ENCODE measurements around the gene MCOLN3. TPM values are rescaled to one million over a fixed set of nuclear protein-coding genes. Genes with fewer than 3 reads are reported as not detected.

Gene MCOLN3
- total RNA-seq, 2 donors from 2014 or later = 15.8 to 17.5 TPM

- no peak overlapping the region for H3K27ac ChIP-seq
- ATAC-seq (no peak), DNase-seq (no peak)
- H3K27me3 ChIP-seq = no peaks in the 10 kb centered on the region
- WGBS, 2 donors = 73 to 74% methylated on average over 3 of the region's 3 CpGs
- H3K36me3 ChIP-seq (replicated peaks in 1 of 2; ENCODE audit: insufficient read depth in 1 of 2, low read depth in 2 of 2) = no peaks in the 10 kb centered on the region
- TF ChIP-seq POLR2A (IDR thresholded peaks at IDR 0.05) (no peak), CTCF (IDR thresholded peaks at IDR 0.05) (no peak)
- H3K9me3 ChIP-seq = no peaks in the 10 kb centered on the region
- intact Hi-C loops (cut with DNase I) = loop anchor here (10.0 kb wide), 1 partner anchor 53 kb away; no protein-coding TSS in a partner anchor
- no peak overlapping the region for H3K4me3 ChIP-seq
- no peaks in the 10 kb centered on the region for H3K4me1 ChIP-seq
Observed at GRCh38 chr1:85028151-85028550, 20.1 kb downstream of the MCOLN3 start.

- Histone ChIP-seq H3K4me1 (no peaks in the 10 kb centered on the region), H3K27ac (no peak overlapping the region), H3K36me3 (replicated peaks in 1 of 2; ENCODE audit: insufficient read depth in 1 of 2, low read depth in 2 of 2) (no peaks in the 10 kb centered on the region), H3K27me3 (no peaks in the 10 kb centered on the region), H3K4me3 (no peak overlapping the region), H3K9me3 (no peaks in the 10 kb centered on the region)
- no peak for TF ChIP-seq CTCF (IDR thresholded peaks at IDR 0.05)
- TF ChIP-seq POLR2A (IDR thresholded peaks at IDR 0.05) = no peak
- WGBS, 2 donors = 81 to 90% methylated on average over 5 of the region's 5 CpGs
- DNase-seq (no peak), ATAC-seq (no peak)
- intact Hi-C loops (cut with DNase I) = loop anchor here (10.0 kb wide), 1 partner anchor 53 kb away; no protein-coding TSS in a partner anchor
Observed at GRCh38 chr1:85027242-85027983, 20.9 kb downstream of the MCOLN3 start.

- WGBS, 2 donors = 58 to 64% methylated on average over 1 of the region's 1 CpG
- H3K36me3 ChIP-seq (replicated peaks in 1 of 2; ENCODE audit: insufficient read depth in 1 of 2, low read depth in 2 of 2) = no peaks in the 10 kb centered on the region
- no peaks in the 10 kb centered on the region for H3K4me1 ChIP-seq
- ATAC-seq = no peak
- no peaks in the 10 kb centered on the region for H3K9me3 ChIP-seq
- no peak for TF ChIP-seq POLR2A (IDR thresholded peaks at IDR 0.05)
- no peak for TF ChIP-seq CTCF (IDR thresholded peaks at IDR 0.05)
- DNase-seq = no peak
- intact Hi-C loops (cut with DNase I) = loop anchor here (10.0 kb wide), 1 partner anchor 51 kb away; no protein-coding TSS in a partner anchor
- no peak overlapping the region for H3K27ac ChIP-seq
- no peaks in the 10 kb centered on the region for H3K27me3 ChIP-seq
- no peak overlapping the region for H3K4me3 ChIP-seq
Observed at GRCh38 chr1:85025940-85026339, 22.4 kb downstream of the MCOLN3 start.

GRCh38 chr1:85024736-85025135, 23.6 kb downstream of the MCOLN3 start:
- TF ChIP-seq POLR2A (IDR thresholded peaks at IDR 0.05) (no peak), CTCF (IDR thresholded peaks at IDR 0.05) (no peak)
- intact Hi-C loops (cut with DNase I) = loop anchor here (10.0 kb wide), 1 partner anchor 50 kb away; no protein-coding TSS in a partner anchor
- Histone ChIP-seq H3K4me1 (no peaks in the 10 kb centered on the region), H3K4me3 (no peak overlapping the region), H3K27ac (no peak overlapping the region), H3K27me3 (no peaks in the 10 kb centered on the region), H3K9me3 (no peaks in the 10 kb centered on the region), H3K36me3 (replicated peaks in 1 of 2; ENCODE audit: insufficient read depth in 1 of 2, low read depth in 2 of 2) (no peaks in the 10 kb centered on the region)
- ATAC-seq (no peak), DNase-seq (no peak)
- WGBS, 2 donors = 91 to 94% methylated on average over 3 of the region's 3 CpGs

GRCh38 chr1:85022700-85023099, 25.6 kb downstream of the MCOLN3 start:
- Histone ChIP-seq H3K27me3 (no peaks in the 10 kb centered on the region), H3K36me3 (replicated peaks in 1 of 2; ENCODE audit: insufficient read depth in 1 of 2, low read depth in 2 of 2) (no peaks in the 10 kb centered on the region), H3K4me3 (no peak overlapping the region), H3K4me1 (no peaks in the 10 kb centered on the region), H3K9me3 (no peaks in the 10 kb centered on the region), H3K27ac (no peak overlapping the region)
- DNase-seq = no peak
- intact Hi-C loops (cut with DNase I) = loop anchor here (10.0 kb wide), 1 partner anchor 48 kb away; no protein-coding TSS in a partner anchor
- TF ChIP-seq CTCF (IDR thresholded peaks at IDR 0.05) = no peak
- no peak for TF ChIP-seq POLR2A (IDR thresholded peaks at IDR 0.05)
- no peak for ATAC-seq

All from body of pancreas (tissue), 4 donors.